NCI-H774 (cell line): ENCODE measurements around the gene VAV3.
"Not testable (repeated sequence)": the region's sequence is repeated elsewhere in the genome, so short reads cannot be mapped to it uniquely, and the experiment has no call there.

ENCODE experiments used
- DNase-seq: peaks from one replicate; lab custom pipeline; 2025; lab: John Stamatoyannopoulos, UW

VAV3 gene

GRCh38 chr1:107683191-107683657 lies 281.8 kb downstream of the VAV3 start:
- DNase-seq = no peak

GRCh38 chr1:107682467-107682866 lies 282.5 kb downstream of the VAV3 start:
- DNase-seq = no peak

GRCh38 chr1:107681001-107681479 lies 283.9 kb downstream of the VAV3 start:
- DNase-seq = no peak

- no peak for DNase-seq
Measured at GRCh38 chr1:107680579-107680985, 284.4 kb downstream of the VAV3 start.

- no peak for DNase-seq
Measured at GRCh38 chr1:107679411-107679953, 285.5 kb downstream of the VAV3 start.

- DNase-seq = no peak
Measured at GRCh38 chr1:107678993-107679392, 286.0 kb downstream of the VAV3 start.

GRCh38 chr1:107677697-107678096 lies 287.3 kb downstream of the VAV3 start:
- DNase-seq = no peak

GRCh38 chr1:107674486-107674885 lies 290.5 kb downstream of the VAV3 start:
- no peak for DNase-seq

- no peak for DNase-seq
Measured at GRCh38 chr1:107673006-107673405, 292.0 kb downstream of the VAV3 start.

GRCh38 chr1:107670397-107671040 lies 294.5 kb downstream of the VAV3 start:
- no peak for DNase-seq

- peak; percentile 49 for DNase-seq
Measured at GRCh38 chr1:107669996-107670395, 295.0 kb downstream of the VAV3 start.

- DNase-seq = no peak
Measured at GRCh38 chr1:107668762-107669161, 296.2 kb downstream of the VAV3 start.

- no peak for DNase-seq
Measured at GRCh38 chr1:107666493-107666892, 298.5 kb downstream of the VAV3 start.

- DNase-seq = no peak
Measured at GRCh38 chr1:107664982-107665925, 299.7 kb downstream of the VAV3 start.

GRCh38 chr1:107662971-107663370 lies 302.0 kb downstream of the VAV3 start:
- no peak for DNase-seq

- DNase-seq = no peak
Measured at GRCh38 chr1:107661158-107661557, 303.8 kb downstream of the VAV3 start.

- no peak for DNase-seq
Measured at GRCh38 chr1:107659961-107660360, 305.0 kb downstream of the VAV3 start.

- DNase-seq = no peak
Measured at GRCh38 chr1:107657356-107657755, 307.6 kb downstream of the VAV3 start.

GRCh38 chr1:107653765-107654164 lies 311.2 kb downstream of the VAV3 start:
- no peak for DNase-seq

GRCh38 chr1:107653005-107653404 lies 312.0 kb downstream of the VAV3 start:
- no peak for DNase-seq

GRCh38 chr1:107650825-107651224 lies 314.2 kb downstream of the VAV3 start:
- not testable (repeated sequence) for DNase-seq

GRCh38 chr1:107649023-107649422 lies 316.0 kb downstream of the VAV3 start:
- DNase-seq = no peak

- DNase-seq = no peak
Measured at GRCh38 chr1:107648071-107648470, 316.9 kb downstream of the VAV3 start.
